Measurements from ENCODE around the gene RAD51C.
"Not testable (repeated sequence)": the region's sequence is repeated elsewhere in the genome, so short reads cannot be mapped to it uniquely, and the experiment has no call there.

The RAD51C gene

DNA sequence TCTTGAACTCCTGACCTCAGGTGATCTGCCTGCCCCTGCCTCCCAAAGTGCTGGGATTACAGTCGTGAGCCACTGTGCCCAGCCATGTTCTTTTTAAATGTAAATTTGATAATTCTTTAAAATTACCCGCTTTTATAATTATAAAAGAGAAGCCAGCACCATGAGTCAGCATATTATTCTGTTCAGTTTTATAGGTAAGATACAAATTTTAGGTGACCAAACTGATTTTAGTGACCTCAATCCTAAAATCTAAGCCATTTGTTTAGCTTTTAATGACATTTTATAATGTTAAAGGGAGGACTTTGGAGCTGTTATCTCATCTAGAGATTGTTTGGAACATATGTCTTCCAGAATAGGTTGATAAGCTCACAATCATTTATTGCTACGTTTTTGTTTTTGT is 42.4 kb downstream of the RAD51C start:
- Histone ChIP-seq H3K9me3 (ENCODE audit: insufficient read depth, low read length) (no peaks in the 10 kb centered on the region), H3K4me3 (ENCODE audit: low read length) (no peak overlapping the region), H3K9ac (ENCODE audit: low read length) (no peak overlapping the region), H3K27me3 (ENCODE audit: low read depth, low read length) (no peaks in the 10 kb centered on the region), H3K36me3 (replicated peaks; ENCODE audit: low read depth, low read length) (peaks cover 3% of the 10 kb centered on the region), H3K4me2 (ENCODE audit: low read length) (no peak overlapping the region), H3K79me2 (ENCODE audit: low read length) (no peaks in the 10 kb centered on the region), H2AFZ (ENCODE audit: low read depth, low read length) (no peak overlapping the region), H3K4me1 (ENCODE audit: low read length) (no peaks in the 10 kb centered on the region), H3K27ac (ENCODE audit: low read length) (no peak overlapping the region), H4K20me1 (ENCODE audit: insufficient read depth, low read length) (no peaks in the 10 kb centered on the region)
- TF ChIP-seq EZH2phosphoT487 (IDR thresholded peaks at IDR 0.05; ENCODE audit: low read depth), result no peak
- TF ChIP-seq, protein P1, sequence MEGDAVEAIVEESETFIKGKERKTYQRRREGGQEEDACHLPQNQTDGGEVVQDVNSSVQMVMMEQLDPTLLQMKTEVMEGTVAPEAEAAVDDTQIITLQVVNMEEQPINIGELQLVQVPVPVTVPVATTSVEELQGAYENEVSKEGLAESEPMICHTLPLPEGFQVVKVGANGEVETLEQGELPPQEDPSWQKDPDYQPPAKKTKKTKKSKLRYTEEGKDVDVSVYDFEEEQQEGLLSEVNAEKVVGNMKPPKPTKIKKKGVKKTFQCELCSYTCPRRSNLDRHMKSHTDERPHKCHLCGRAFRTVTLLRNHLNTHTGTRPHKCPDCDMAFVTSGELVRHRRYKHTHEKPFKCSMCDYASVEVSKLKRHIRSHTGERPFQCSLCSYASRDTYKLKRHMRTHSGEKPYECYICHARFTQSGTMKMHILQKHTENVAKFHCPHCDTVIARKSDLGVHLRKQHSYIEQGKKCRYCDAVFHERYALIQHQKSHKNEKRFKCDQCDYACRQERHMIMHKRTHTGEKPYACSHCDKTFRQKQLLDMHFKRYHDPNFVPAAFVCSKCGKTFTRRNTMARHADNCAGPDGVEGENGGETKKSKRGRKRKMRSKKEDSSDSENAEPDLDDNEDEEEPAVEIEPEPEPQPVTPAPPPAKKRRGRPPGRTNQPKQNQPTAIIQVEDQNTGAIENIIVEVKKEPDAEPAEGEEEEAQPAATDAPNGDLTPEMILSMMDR (IDR thresholded peaks at IDR 0.05; ENCODE audit: low read depth, low read length), result no peak

DNA sequence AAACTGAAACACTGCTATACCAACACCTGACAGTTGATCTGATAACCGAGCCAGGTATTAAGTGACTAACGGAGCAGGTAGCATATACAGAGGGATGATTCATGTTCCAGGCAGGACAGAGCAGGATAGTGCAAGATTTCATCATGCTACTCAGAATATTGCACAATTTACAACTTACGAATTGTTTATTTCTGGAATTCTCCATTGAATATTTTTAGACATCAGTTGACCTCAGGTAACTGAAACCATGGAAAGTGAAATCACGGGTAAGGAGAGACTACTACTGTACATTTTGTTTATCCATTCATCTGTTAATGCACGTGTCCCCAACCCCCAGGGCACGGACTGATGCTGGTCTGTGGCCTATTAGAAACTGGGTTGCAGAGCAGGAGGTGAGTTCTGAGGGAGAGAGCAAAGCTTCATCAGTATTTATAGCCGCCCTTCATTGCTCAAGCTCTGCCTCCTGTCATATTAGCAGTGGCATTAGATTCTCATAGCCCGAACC is 48.8 kb downstream of the RAD51C start:
- Histone ChIP-seq H2AFZ (ENCODE audit: low read depth, low read length) (no peak overlapping the region), H3K9me3 (ENCODE audit: insufficient read depth, low read length) (no peaks in the 10 kb centered on the region), H3K9ac (ENCODE audit: low read length) (no peak overlapping the region), H3K36me3 (replicated peaks; ENCODE audit: low read depth, low read length) (no peaks in the 10 kb centered on the region), H3K27ac (ENCODE audit: low read length) (no peak overlapping the region), H3K4me2 (ENCODE audit: low read length) (no peak overlapping the region), H3K79me2 (ENCODE audit: low read length) (no peaks in the 10 kb centered on the region), H3K4me1 (ENCODE audit: low read length) (peaks cover 12% of the 10 kb centered on the region), H3K4me3 (ENCODE audit: low read length) (no peak overlapping the region), H4K20me1 (ENCODE audit: insufficient read depth, low read length) (no peaks in the 10 kb centered on the region), H3K27me3 (ENCODE audit: low read depth, low read length) (no peaks in the 10 kb centered on the region)
- TF ChIP-seq, protein P1 (IDR thresholded peaks at IDR 0.05; ENCODE audit: low read depth, low read length), result no peak
- TF ChIP-seq EZH2phosphoT487 (IDR thresholded peaks at IDR 0.05; ENCODE audit: low read depth), result no peak

DNA sequence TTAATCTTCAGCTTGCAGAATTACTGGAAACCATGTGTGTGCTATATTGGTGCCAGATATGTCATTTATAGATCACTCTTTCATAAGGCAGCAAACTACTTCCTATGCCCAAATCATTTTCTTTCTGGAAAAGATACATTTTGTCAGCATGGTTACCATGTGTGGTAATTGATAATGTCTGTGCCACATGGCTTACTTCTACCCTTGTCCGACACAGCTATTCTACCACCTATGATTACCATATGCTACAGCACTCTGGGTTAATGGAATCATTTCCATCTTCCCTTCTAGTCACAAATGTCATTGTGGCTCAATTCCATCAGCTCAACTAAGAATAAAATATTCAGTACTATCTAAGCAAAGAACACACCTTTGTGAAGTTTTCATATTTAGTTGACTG is 55.3 kb downstream of the RAD51C start:
- Histone ChIP-seq H3K4me1 (ENCODE audit: low read length) (peaks cover 7% of the 10 kb centered on the region), H3K79me2 (ENCODE audit: low read length) (no peaks in the 10 kb centered on the region), H3K36me3 (replicated peaks; ENCODE audit: low read depth, low read length) (no peaks in the 10 kb centered on the region), H3K27ac (ENCODE audit: low read length) (no peak overlapping the region), H3K4me2 (ENCODE audit: low read length) (no peak overlapping the region), H2AFZ (ENCODE audit: low read depth, low read length) (no peak overlapping the region), H4K20me1 (ENCODE audit: insufficient read depth, low read length) (no peaks in the 10 kb centered on the region), H3K27me3 (ENCODE audit: low read depth, low read length) (peaks cover under 1% of the 10 kb centered on the region; the same call in 1 of the 2 replicates), H3K9me3 (ENCODE audit: insufficient read depth, low read length) (no peaks in the 10 kb centered on the region), H3K9ac (ENCODE audit: low read length) (no peak overlapping the region), H3K4me3 (ENCODE audit: low read length) (no peak overlapping the region)
- no peak for TF ChIP-seq EZH2phosphoT487 (IDR thresholded peaks at IDR 0.05; ENCODE audit: low read depth)
- TF ChIP-seq, protein P1 (IDR thresholded peaks at IDR 0.05; ENCODE audit: low read depth, low read length), result no peak

DNA sequence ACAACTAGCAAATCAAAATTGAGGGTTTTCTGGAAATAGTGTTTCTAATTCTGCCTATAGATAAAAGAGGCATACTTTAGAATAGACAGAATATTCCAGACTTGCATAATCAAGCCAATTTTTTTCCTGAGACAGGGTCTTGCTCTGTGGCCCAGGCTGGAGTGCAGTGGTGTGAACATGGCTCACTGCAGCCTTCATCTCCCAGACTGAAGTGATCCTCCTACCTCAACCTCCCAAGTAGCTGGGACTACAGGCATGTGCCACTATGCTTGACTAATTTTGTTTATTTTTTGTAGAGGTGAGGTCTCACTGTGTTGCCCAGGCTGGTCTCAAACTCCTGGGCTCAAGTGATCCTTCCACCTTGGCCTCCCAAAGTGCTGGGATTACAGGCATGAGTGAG is 57.2 kb downstream of the RAD51C start:
- H3K4me2 ChIP-seq (ENCODE audit: low read length); H4K20me1 ChIP-seq (ENCODE audit: insufficient read depth, low read length); H3K4me1 ChIP-seq (ENCODE audit: low read length); H3K27me3 ChIP-seq (ENCODE audit: low read depth, low read length); H3K79me2 ChIP-seq (ENCODE audit: low read length); H3K9me3 ChIP-seq (ENCODE audit: insufficient read depth, low read length); H3K36me3 ChIP-seq (replicated peaks; ENCODE audit: low read depth, low read length); H3K4me3 ChIP-seq (ENCODE audit: low read length); H3K9ac ChIP-seq (ENCODE audit: low read length); H3K27ac ChIP-seq (ENCODE audit: low read length); H2AFZ ChIP-seq (ENCODE audit: low read depth, low read length): not testable (repeated sequence)

DNA sequence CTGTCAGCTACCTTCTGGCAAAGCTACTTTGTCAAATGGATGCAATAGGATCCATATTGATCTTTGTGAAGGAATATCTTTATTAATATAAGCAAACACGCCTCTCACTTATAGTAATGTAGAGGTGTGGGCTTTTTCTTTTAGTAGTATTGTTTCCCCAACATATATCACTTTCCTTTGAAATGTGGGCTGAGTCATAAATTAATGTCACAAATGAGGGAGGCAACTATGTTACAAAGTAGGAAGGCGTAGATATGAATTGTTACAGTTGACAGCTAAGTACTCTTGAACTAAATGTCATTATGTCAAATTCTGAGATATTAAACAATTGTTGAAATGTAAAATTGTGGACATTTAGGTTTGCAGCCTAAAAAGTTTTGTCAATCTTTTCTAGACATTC is 60.6 kb downstream of the RAD51C start:
- Histone ChIP-seq H3K27ac (ENCODE audit: low read length) (no peak overlapping the region), H3K27me3 (ENCODE audit: low read depth, low read length) (peaks cover 11% of the 10 kb centered on the region), H3K4me1 (ENCODE audit: low read length) (peaks cover 14% of the 10 kb centered on the region), H3K79me2 (ENCODE audit: low read length) (peaks cover 18% of the 10 kb centered on the region), H2AFZ (ENCODE audit: low read depth, low read length) (no peak overlapping the region), H3K4me3 (ENCODE audit: low read length) (no peak overlapping the region), H3K4me2 (ENCODE audit: low read length) (no peak overlapping the region), H4K20me1 (ENCODE audit: insufficient read depth, low read length) (no peaks in the 10 kb centered on the region; the same call in 1 of the 2 replicates), H3K9me3 (ENCODE audit: insufficient read depth, low read length) (no peaks in the 10 kb centered on the region), H3K36me3 (replicated peaks; ENCODE audit: low read depth, low read length) (no peaks in the 10 kb centered on the region), H3K9ac (ENCODE audit: low read length) (no peak overlapping the region)
- TF ChIP-seq, protein P1 (IDR thresholded peaks at IDR 0.05; ENCODE audit: low read depth, low read length), result no peak
